MM.1S (cell line): ENCODE results near the gene EML5.

ENCODE experiments used
- EZH2 ChIP-seq: fragments of 300-600 bp; sonication (generic); optimal IDR thresholded peaks from 2 replicates; pipeline ENCODE3; 2017; ENCODE audit warnings: low read depth, mild to moderate bottlenecking, antibody characterized with exemption, low read length, mixed read lengths
- EZH2phosphoT487 ChIP-seq: fragments of 300-600 bp; sonication (generic); IDR thresholded peaks from 2 replicates; pipeline ENCODE4 v1.6.1; 2018; ENCODE audit warnings: antibody characterized with exemption, low read length
- TF ChIP-seq, protein P1 (sequence below): fragments of 300-600 bp; sonication (generic); IDR thresholded peaks from 2 replicates; pipeline ENCODE4 v1.5.1; 2016; ENCODE audit warnings: antibody characterized with exemption, low read length, mixed read lengths

DNA sequence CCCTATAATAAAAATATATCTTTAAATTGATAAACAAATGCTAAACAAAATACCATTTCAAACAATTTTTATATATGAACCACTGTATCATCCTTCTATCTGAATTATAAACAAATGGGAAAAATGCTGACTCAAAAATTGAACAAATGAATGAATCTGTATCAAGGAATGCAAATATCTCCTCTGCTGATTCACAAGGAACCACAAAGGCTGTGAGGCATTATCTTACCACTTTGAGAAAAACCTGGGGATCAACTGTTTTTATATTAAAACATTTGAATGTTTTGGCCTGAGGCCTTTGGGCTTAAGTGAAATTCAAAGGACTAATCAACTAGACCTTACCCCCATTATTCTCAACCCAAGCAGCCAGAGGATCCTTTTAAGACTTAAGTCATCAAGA lies 86.3 kb downstream of the EML5 start:
- TF ChIP-seq, protein P1, sequence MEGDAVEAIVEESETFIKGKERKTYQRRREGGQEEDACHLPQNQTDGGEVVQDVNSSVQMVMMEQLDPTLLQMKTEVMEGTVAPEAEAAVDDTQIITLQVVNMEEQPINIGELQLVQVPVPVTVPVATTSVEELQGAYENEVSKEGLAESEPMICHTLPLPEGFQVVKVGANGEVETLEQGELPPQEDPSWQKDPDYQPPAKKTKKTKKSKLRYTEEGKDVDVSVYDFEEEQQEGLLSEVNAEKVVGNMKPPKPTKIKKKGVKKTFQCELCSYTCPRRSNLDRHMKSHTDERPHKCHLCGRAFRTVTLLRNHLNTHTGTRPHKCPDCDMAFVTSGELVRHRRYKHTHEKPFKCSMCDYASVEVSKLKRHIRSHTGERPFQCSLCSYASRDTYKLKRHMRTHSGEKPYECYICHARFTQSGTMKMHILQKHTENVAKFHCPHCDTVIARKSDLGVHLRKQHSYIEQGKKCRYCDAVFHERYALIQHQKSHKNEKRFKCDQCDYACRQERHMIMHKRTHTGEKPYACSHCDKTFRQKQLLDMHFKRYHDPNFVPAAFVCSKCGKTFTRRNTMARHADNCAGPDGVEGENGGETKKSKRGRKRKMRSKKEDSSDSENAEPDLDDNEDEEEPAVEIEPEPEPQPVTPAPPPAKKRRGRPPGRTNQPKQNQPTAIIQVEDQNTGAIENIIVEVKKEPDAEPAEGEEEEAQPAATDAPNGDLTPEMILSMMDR, result no peak
- TF ChIP-seq EZH2phosphoT487 (no peak), EZH2 (no peak)
